ENCODE results near the gene GLP2R. TPM values are rescaled to one million over a fixed set of nuclear protein-coding genes. Genes with fewer than 3 reads are reported as not detected.
A peak's percentile ranks its signal among the peaks of the same experiment; 100 is the strongest.

The GLP2R gene
- total RNA-seq, 2 donors from 2014 or later = not detected

DNA sequence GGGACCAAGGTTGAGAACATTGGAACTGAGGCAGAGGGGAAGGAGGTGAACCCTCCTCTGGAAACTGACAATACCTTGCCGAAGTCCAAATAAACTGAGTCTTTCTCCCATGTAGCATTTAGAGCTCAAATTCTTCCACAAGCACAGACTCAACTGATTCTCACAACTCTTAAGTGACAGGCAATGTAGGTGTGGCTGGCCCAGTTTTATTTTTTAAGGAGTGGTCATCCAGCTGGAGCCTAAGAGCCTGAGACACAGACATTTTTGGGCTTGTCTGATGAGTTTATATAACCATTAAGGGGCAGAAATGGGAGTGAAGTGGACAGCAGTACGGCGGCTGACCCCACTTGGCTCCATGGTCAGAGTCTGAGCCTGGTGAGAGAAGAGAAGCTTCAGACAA is 68.5 kb downstream of the GLP2R start:
- peaks cover 26% of the 10 kb centered on the region for H3K27me3 Mint-ChIP-seq (ENCODE audit: insufficient read depth)
- Histone ChIP-seq H3K36me3 (ENCODE audit: control insufficient read depth, insufficient read depth, low read length) (no peaks in the 10 kb centered on the region), H3K9ac (ENCODE audit: extremely low read depth, low read length, poor library complexity, severe bottlenecking) (no peak overlapping the region), H3K27me3 (ENCODE audit: control insufficient read depth, insufficient read depth, low read length, poor library complexity, severe bottlenecking) (peaks cover 5% of the 10 kb centered on the region), H3K4me1 (ENCODE audit: control insufficient read depth, insufficient read depth, low read length) (no peaks in the 10 kb centered on the region), H3K27ac (ENCODE audit: low read depth, low read length) (no peak overlapping the region), H3K9me3 (ENCODE audit: control insufficient read depth, low read length) (no peaks in the 10 kb centered on the region), H3K4me3 (ENCODE audit: low read length) (no peak overlapping the region)
- TF ChIP-seq, protein P1, sequence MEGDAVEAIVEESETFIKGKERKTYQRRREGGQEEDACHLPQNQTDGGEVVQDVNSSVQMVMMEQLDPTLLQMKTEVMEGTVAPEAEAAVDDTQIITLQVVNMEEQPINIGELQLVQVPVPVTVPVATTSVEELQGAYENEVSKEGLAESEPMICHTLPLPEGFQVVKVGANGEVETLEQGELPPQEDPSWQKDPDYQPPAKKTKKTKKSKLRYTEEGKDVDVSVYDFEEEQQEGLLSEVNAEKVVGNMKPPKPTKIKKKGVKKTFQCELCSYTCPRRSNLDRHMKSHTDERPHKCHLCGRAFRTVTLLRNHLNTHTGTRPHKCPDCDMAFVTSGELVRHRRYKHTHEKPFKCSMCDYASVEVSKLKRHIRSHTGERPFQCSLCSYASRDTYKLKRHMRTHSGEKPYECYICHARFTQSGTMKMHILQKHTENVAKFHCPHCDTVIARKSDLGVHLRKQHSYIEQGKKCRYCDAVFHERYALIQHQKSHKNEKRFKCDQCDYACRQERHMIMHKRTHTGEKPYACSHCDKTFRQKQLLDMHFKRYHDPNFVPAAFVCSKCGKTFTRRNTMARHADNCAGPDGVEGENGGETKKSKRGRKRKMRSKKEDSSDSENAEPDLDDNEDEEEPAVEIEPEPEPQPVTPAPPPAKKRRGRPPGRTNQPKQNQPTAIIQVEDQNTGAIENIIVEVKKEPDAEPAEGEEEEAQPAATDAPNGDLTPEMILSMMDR (conservative IDR thresholded peaks at IDR 0.05) = no peak
- no peaks in the 10 kb centered on the region for H3K9me3 Mint-ChIP-seq
- no peak overlapping the region for H3K4me3 Mint-ChIP-seq
- H3K4me1 Mint-ChIP-seq = peaks cover 3% of the 10 kb centered on the region
- 98 to 100% methylated on average over 2 to 3 of the region's 3 CpGs for WGBS, 2 experiments (ENCODE audit: insufficient coverage in 1 of 2, insufficient read length in 1 of 2)
- H3K36me3 Mint-ChIP-seq (ENCODE audit: low read depth) = no peaks in the 10 kb centered on the region
- no peak for DNase-seq
- no peak overlapping the region for H3K27ac Mint-ChIP-seq

DNA sequence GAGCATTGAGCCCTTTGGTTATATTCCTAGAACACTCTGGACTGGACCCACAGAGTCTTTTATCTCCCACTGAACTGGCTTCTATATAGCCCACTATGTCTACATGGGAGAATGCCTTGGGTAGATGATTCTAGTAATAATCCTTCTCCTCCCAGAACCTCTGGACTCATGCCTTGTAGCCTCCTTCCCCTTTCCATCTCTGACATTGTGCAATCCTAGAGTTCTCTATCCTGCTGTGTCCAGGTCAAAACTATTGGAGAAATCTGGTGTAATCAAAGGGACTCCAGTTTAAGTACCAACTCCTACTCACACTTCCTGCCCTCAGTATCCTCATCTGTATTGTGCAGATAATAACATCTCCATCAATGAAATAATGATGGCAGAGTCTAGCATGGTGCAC is 70.2 kb downstream of the GLP2R start:
- H3K9me3 Mint-ChIP-seq = no peaks in the 10 kb centered on the region
- H3K27ac ChIP-seq (ENCODE audit: low read depth, low read length) = no peak overlapping the region
- no peaks in the 10 kb centered on the region for H3K36me3 Mint-ChIP-seq (ENCODE audit: low read depth)
- no peak overlapping the region for H3K9ac ChIP-seq (ENCODE audit: extremely low read depth, low read length, poor library complexity, severe bottlenecking)
- no peaks in the 10 kb centered on the region for H3K9me3 ChIP-seq (ENCODE audit: control insufficient read depth, low read length)
- no peak for DNase-seq
- no peaks in the 10 kb centered on the region for H3K36me3 ChIP-seq (ENCODE audit: control insufficient read depth, insufficient read depth, low read length)
- peaks cover 27% of the 10 kb centered on the region for H3K27me3 Mint-ChIP-seq (ENCODE audit: insufficient read depth)
- H3K4me3 Mint-ChIP-seq = no peak overlapping the region
- peaks cover 3% of the 10 kb centered on the region for H3K4me1 Mint-ChIP-seq
- peaks cover 5% of the 10 kb centered on the region for H3K27me3 ChIP-seq (ENCODE audit: control insufficient read depth, insufficient read depth, low read length, poor library complexity, severe bottlenecking)
- H3K4me1 ChIP-seq (ENCODE audit: control insufficient read depth, insufficient read depth, low read length) = no peaks in the 10 kb centered on the region
- no peak overlapping the region for H3K27ac Mint-ChIP-seq
- TF ChIP-seq, protein P1 (conservative IDR thresholded peaks at IDR 0.05) = no peak
- H3K4me3 ChIP-seq (ENCODE audit: low read length) = no peak overlapping the region

DNA sequence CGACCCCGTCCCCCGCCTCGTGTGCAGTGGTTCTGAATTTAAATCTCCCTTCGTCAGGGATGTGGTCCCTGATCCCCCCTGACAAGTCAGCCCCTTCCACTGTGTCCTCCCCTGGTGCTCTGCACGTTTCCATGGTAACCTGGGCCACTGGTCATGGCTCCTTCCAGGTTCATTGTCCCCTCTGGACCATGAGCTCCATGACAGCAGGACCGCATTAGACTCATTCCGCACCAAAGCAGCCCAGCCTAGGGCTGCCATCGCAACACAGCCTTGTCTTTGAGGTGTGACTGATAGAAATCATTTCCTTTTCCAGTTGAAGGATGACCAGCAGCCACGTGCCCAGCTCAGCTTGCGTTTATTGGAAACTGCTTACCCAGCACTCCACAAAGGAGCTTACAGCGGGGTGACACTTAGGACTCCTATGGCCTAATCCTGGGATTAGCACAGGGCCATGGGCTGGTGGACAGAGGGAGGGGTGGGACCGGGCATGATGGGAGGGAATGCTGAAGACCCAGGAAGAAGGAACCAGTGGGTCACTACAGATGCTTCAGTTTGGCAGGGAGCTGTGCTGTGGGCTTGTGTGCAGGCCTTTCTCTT is 71.7 kb downstream of the GLP2R start:
- no peaks in the 10 kb centered on the region for H3K9me3 ChIP-seq (ENCODE audit: control insufficient read depth, low read length)
- H3K4me3 ChIP-seq (ENCODE audit: low read length) = no peak overlapping the region
- WGBS, 2 experiments (ENCODE audit: insufficient coverage in 1 of 2, insufficient read length in 1 of 2) = 89 to 90% methylated on average over 11 to 13 of the region's 13 CpGs
- Mint-ChIP-seq H3K4me1 (peaks cover 7% of the 10 kb centered on the region), H3K27ac (no peak overlapping the region), H3K27me3 (ENCODE audit: insufficient read depth) (peaks cover 27% of the 10 kb centered on the region), H3K36me3 (ENCODE audit: low read depth) (no peaks in the 10 kb centered on the region), H3K9me3 (no peaks in the 10 kb centered on the region), H3K4me3 (no peak overlapping the region)
- no peaks in the 10 kb centered on the region for H3K36me3 ChIP-seq (ENCODE audit: control insufficient read depth, insufficient read depth, low read length)
- H3K27ac ChIP-seq (ENCODE audit: low read depth, low read length) = peak overlapping the region; percentile 32
- H3K27me3 ChIP-seq (ENCODE audit: control insufficient read depth, insufficient read depth, low read length, poor library complexity, severe bottlenecking) = peaks cover 5% of the 10 kb centered on the region
- no peaks in the 10 kb centered on the region for H3K4me1 ChIP-seq (ENCODE audit: control insufficient read depth, insufficient read depth, low read length)
- DNase-seq = no peak
- TF ChIP-seq, protein P1 (conservative IDR thresholded peaks at IDR 0.05) = no peak
- H3K9ac ChIP-seq (ENCODE audit: extremely low read depth, low read length, poor library complexity, severe bottlenecking) = no peak overlapping the region
